ENCODE data around the gene ATG3.

GRCh38 chr3:112564940-112565305 lies 3.2 kb upstream of the ATG3 start:
- no peak for TF ChIP-seq YY1 (IDR thresholded peaks at IDR 0.05; ENCODE audit: insufficient read depth, insufficient read length)
- no peak for TF ChIP-seq SUZ12 (IDR thresholded peaks at IDR 0.05; ENCODE audit: extremely low read depth, insufficient read depth, insufficient read length)
